HG02571 (cell line): Measurements from ENCODE around the gene OBSCN.
"Not testable (repeated sequence)": the region's sequence is repeated elsewhere in the genome, so short reads cannot be mapped to it uniquely, and the experiment has no call there.

Experiments
- ATAC-seq: cut with Tn5 transposase; IDR thresholded peaks from one replicate; pipeline ENCODE4 v1.9.1; 2021; ENCODE audit warnings: mild to moderate bottlenecking, moderate library complexity; ENCODE audit not compliant: unreplicated experiment

Gene OBSCN

DNA sequence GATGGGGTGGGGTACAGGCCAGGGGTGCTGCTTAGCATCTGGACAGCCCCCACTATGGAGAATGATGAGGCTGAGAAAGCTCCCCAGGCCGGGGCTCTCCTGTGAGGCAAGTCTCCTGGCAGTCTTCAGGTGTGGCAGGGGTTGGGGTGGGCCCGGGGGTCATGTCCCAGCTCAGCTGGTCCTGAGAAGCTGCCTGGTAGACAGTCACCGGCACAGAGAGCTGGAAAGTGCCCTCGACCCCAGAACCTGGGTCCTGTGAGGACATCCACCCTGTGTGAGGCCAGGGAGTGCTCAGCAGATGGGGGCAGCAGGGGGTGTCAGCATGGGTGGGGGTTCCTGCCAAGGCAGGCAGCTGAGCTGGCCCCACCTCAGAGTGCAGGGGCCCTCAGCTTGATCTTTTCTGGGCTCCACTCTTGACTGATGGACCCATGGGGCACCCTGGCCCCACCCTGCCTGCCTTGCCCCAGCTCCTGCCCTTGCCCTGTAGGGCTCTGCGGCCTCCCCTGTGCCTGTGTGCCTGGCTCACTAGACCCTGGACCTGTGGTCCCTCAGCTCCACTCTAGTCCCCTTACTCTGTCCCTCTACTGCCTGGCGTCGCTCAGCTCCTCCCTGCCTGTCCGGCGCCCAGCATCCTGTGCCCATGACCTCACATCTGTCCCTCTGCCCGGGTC, 36.5 kb upstream of the OBSCN start:
- no peak for ATAC-seq

DNA sequence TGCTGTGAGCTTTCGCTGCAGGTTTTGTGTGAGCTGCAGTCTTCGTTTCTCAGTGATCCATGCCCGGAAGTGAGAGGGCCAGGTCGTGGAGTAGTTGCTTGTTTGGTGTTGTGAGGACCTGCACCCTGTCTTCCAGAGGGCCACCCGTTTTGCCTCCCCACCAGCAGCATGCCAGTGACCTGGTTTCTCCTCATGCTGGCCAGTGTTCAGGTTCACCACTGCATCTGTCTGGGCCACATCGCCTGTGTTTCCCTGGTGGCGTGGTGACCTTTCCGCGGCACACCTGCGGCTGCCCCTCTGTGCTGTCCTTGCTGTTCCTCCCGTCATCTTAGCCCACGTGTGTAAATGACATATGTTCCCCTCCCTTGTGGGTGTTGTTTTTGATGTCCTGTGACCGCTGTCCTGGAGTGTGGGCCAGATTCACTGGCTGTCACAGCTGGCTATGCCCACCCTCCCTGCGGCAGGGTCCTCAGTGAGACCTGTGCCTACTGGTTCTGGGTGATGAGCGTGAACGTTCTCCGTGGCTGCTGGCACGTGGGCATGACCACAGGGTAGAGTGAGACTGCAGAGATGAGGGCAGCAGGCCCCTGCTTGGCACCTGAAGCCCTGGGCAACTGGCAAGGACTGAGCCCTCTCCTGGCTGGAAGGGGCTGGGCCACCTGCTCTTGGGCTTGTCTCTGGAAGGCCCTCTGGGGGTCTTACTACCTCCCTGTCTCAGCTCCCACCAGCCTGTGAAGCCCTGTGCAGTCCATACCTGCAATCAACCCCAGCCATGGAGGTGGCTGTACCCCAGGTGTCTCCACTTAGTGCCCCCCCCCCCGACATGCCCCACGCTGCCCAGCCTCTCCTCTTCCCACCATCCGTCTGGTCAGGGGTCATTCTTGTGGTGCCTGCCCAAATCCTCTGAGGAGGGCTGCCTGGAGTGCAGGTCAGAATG, 35.0 kb upstream of the OBSCN start:
- no peak for ATAC-seq

DNA sequence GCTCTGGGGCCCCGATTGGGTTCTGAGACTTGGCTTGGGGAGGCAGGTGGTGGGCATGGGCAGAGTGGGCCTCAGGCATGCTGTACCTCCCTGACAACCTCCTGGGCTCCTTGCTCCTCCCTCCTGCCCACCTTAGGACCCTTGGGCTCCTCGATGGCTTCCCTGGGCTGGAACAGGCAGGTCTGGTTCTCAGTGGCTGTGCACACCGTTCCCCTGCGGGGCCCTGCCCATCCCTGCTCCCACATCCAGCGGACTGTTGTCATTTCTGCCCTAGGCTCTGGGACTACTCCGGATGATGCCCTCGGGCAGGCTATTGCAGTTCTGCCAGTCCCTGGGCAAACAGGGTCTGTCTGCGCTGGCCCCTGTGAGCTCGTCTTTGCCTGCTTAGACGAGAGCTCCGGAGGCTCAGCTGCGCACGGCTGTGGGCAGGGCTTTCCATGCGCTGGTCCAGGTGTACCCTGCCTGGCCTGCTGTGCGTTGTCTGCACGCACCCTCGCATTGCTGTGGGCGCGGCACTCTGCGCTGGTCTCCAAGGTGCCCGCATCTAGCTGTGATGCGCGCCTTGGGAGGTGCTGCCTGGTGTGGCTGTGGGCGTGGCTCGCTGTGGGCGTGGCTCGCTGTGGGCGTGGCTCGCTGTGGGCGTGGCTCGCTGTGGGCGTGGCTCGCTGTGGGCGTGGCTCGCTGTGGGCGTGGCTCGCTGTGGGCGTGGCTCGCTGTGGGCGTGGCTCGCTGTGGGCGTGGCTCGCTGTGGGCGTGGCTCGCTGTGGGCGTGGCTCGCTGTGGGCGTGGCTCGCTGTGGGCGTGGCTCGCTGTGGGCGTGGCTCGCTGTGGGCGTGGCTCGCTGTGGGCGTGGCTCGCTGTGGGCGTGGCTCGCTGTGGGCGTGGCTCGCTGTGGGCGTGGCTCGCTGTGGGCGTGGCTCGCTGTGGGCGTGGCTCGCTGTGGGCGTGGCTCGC, 34.0 kb upstream of the OBSCN start:
- not testable (repeated sequence) for ATAC-seq

DNA sequence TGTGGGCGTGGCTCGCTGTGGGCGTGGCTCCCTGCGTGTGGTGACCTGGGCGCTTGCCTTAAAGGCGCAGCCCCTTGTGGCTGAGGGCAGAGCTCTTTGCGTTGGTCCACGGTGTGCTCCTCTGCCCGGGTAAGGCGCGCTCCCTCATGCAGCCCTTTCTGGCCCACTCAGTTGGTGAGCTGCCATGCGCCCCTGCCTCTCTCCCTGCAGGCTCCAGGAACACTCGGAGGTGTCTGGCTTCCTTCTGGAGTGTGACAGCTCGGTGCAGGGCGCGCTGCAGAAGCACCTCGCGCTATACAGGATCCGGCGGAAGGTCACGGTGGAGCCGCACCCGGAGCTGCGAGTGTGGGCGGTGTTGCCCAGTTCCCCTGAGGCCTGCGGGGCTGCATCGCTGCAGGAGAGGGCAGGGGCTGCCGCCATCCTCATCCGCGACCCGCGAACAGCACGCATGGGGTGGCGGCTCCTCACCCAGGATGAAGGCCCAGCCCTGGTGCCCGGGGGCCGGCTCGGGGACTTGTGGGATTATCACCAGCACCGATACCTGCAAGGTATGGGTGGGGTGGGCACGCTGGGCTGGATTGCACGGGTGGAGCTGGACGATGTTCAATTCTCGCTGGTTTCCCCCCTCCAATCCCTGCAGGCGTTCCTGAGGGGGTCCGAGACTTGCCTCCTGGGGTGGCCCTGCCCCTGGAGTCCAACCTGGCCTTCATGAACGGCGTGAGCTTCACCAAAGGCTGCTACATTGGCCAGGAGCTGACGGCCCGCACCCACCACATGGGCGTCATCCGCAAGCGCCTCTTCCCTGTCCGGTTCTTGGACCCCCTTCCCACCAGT, 33.1 kb upstream of the OBSCN start:
- no peak for ATAC-seq

DNA sequence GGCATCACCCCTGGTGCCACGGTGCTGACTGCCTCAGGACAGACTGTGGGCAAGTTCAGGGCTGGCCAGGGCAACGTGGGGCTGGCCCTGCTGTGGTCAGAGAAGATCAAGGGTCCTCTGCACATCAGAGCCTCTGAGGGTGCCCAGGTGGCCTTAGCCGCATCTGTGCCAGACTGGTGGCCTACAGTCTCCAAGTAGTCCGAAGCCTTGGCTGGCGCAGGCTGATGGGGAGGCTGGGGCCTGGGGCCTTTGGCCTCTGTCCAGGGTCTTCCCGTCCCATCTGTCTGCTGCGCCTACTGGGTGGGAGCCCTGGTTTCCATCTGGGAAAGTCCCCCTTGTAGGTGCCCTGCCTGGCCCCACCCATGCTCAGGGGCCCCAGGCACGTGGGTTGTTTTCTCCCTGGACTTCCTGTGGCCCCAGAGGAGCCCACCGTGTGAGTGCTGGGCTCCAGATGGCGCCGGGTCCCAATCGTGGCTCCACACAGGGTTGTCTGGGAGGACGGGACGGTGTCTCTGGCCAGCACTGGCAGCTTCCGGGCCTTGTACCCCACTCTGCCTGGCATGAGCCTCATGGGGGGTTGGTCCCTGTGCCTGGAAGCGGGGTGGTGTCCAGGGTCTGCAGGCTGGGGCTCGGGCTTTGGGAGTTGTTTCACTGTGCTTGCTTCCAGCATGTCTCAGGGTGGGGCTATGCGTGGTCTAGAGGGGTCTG, 32.4 kb upstream of the OBSCN start:
- no peak for ATAC-seq

DNA sequence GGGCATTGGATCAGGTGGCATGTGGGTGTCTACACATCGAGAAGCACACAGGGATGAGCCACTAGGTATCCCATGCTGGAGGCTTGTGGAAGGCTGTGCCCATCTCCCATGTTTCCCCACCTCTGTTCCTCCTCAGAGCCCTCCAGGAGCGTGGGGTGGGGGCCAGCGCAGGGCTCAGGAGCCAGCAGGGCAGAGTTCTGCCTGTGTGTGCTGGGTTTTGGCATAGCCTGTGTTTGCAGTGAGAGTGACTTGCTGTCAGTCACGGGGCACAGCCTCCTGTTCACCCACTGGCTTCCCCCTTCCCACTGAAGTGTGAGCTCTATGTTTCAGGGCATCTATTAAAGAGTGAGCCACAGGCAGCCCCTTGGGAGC, 31.8 kb upstream of the OBSCN start:
- ATAC-seq: no peak

DNA sequence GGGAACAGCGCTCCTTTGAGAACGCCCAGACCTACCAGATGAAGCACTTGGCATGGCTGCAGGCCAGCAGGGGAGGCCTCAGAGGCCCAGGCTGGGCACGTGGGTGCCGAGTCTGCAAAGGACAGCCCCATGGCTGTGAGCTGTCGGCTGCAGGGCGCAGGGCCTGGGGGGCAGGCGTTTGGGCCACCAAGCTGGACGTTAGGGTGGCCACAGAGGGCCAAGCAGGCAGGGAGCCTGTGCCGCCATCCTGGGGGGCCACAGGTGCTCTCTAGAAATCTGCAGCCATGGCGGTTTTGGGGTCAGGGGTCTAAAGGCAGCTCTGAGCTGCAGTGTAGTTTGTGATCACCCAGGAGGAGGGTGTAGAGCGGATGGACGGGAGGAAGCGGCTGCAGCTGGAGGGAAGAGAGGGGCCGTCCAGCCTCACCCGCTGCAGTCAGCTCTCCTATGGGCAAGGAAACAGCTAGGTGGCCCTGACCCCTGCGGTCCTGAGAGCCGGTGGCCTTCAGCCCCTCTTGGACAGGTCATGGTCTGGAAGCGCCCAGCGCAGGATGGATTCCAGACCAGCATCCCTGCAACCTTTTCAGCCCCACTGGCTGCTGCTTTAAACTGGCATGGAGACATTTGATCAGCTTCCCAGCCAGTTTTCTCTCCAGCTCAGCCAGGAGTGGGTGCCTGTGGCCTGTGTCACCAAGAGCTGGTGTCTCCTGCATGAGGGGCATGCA, 31.2 kb upstream of the OBSCN start:
- no peak for ATAC-seq

DNA sequence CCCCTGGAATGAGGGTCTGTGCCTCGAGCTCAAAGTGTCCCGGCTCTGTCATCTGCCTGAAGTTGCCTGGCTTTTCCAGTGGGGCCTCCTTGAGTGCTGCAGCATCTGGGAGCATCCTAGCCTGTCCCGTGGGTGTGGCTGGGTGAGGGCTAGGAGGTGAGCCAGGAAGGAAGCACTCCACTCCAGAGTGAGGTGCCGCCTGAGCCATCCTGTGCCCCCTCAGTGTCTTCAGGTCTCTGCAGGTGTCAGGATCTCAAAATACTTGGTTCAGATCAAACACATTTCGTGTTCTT, 30.7 kb upstream of the OBSCN start:
- ATAC-seq: no peak

DNA sequence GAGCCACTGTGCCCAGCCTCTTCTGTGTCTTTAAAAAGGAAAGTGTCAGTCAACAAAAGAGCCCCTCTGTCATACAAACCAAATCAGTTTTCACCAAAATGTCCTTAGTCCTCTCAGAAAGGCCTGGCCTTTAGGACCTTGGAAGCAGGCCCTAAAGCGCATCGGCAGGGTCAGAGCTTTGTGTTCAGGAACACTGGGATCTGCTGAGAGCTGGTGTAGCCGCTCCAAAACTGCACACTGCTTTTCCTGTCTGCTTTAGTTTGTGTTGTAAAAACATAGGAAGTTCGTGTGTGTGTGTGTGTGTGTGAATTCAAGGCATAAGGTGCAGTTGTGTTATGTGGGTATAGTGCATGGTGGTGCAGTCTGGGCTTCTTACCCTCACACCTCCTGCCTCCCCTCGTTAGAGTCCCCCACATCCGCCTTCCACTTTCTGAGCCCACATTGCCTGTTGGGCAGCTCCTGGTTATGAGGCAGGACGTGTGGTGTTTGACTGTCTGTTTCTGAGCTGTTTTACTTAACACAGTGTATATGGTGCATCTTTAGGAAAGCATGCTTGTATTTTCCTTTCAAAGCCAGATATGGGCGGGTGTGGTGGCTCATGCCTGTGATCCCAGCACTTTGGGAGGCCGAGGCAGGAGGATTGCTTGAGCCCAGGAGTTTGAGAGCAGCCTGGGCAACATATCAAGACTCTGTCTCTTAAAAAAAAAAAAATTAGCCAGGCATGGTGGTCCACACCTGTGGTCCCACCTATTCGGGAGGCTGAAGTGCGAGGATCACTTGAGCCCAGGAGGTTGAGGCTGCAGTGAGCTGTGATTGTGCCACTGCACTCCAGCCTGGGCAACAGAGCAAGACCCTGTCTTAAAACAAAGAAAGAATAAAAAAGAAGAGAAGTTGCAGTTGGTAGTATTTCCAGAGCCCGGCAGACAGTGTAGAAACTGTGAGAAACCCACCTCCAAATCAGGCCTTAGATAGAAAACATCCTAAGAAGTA, 29.8 kb upstream of the OBSCN start:
- ATAC-seq: no peak

DNA sequence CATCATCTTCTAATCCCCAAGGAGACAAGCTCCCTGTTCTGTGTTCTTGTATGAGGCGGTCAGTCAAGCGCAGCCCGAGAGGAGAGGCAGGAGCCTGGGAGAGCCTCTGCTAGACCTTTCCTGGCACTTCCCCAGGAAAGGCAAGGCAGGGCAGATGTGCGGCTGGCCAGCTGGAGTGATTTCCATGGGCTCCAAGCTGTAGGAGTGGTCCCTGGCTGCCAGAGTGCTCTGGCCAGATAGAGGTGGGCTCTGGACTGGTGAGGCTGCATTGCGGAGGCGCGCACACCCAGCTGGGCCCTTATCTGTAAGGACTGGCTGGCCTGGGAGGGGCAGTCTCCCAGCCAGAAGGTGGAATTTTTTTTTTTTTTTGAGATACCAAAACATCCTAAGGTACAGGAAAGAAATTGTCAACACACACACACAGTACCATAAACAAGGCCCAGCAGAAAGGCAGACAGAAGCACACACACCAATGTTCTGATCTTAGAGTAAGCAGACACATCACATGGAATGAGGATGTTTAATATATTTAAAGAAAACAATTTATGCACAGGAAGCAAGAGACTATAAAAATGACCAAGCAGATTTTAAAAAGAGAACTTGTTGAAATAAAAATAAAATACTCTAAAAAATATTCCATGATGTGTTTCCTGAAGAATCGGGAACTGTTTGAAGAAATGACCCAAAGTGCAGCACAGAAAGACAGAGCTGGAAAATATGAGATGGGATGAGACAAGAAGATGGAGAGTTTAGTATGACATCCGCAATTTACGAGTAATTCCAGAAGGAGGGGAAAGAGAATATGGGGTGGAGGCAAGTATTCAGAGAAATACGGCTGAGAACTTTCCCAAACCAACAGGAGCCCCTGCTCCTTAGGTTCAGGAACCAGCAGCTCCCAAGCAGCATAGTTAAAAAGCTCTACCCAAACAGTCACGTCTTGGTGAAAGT, 28.8 kb upstream of the OBSCN start:
- ATAC-seq: no peak

DNA sequence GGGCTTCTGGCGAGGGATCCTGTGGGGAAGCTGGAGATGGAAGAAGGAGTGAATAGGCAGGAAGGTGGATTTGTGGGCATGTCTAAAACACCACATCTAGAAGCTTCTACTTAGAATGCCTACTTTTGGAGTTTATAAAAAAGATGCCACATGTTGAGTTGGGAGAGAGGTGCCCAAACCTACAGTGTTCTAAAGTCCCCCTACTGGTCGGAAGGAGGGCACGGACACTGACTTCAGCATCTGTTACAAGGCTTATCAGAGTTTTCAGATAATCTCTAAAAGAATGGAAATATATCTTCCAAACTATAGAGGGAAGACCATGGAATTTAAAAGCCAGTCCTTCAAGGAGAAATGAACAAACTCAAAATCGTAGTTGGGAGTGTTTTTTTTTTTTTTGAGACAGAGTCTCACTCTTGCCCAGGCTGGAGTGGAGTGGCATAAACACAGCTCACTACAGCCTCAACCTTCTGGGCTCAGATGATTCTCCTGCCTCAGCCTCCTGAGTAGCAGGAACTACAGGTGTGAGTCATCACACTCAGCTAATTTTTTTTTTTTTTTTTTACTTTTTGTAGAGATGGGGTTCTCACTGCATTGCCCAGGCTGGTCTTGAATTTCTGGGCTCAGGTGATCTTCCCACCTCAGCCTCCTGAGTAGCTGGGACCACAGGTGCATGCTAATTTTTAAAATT, 27.4 kb upstream of the OBSCN start:
- ATAC-seq: no peak

DNA sequence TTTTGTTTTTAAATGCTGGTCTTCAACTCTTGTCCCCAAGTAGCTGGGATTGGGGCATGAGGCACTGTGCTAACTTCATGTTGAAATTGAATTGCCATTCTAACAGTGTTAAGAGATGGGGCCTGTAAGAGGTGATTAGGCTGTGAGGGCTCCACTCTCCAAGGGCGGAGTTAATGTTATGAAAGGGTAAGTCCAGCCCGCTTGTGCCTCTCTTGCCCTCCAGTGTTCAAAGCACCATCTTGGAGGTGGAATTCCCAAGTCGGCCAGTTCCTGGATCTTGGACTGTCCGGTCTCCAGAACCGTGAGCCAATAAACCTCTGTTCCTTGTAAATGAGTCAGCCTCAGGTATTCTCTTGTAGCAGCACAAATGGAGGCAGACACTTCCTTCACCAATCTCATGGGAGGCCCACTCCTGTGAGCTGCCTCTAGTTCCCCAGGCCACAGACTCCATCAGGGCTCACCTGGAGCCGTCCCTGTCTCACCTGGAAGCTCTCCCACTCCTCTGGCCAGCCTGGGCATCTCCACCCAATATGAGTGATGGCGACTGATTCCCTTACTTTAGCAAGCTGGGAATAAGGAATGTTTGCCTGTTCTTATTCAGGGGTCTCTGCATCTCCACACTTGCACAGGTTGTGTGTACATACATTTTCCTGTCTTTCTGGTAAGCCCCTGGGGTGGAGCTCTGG, 26.7 kb upstream of the OBSCN start:
- ATAC-seq: no peak

DNA sequence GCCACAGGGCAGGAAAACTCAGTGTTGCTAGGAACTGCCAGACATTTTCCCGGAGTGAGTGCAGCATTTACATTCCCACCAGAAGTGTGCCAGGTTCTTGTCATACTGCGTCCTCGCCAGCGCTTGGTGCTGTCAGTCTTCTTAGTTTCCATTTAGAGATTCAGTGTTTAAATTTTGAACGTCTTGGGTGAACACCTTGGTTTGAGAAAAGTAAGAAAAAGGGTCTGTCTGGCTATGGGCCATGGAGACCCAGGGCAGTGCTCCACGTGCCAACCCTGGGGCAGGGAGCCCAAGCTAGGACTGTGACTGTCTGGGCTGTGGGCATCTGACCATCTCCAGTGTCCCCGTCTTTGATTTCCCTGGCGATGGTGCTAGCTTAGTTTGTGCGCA, 26.2 kb upstream of the OBSCN start:
- no peak for ATAC-seq

DNA sequence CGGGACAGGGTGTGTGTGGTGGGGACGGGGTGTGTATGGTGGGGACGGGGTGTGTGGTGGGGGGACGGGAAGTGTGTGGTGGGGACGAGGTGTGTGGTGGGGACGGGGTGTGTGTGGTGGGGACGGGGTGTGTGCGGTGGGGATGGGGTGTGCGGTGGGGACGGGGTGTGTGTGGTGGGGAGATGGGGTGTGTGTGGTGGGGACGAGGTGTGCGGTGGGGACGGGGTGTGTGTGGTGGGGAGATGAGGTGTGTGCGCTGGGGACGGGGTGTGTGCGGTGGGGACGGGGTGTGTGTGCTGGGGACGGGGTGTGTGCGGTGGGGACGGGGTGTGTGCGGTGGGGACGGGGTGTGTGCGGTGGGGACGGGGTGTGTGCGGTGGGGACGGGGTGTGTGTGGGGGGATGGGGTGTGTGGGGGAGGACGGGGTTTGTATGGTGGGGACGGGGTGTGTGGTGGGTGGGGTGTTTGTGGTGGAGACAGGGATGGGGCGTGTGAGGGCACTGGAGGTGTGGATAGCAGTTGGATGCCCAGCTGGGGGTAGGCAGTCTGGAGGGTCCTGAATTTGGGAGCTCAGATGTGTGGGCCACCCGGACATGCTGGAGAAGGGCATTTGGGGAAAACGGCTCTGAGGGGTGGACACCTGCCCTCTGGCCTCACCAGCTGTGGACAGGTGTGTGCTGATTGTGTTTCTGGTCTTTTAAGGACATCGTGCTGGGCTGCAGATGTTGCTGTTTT, 25.4 kb upstream of the OBSCN start:
- ATAC-seq: no peak

DNA sequence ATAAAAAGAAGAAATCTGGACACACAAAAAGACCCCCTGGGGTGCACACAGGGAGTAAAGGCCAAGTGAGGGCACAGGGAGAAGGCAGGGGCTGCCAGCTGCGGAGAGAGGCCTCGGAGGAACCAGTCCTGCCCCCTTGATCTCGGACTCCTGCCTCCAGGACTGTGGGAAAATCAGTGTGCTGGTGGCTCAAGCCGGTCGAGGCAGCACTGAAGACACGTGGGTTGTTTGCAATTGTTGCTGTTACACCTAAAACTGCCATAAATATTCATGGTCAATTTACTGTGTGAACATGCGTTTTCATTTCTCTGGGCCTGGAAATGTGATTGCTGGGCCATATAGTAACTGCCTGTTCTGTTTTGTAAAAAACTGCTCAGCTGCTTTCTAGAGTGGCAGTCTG, 23.7 kb upstream of the OBSCN start:
- no peak for ATAC-seq
